Ishikawa (cell line): ENCODE results near the gene SPPL2C.

Source experiments
- CEBPB ChIP-seq: IDR thresholded peaks from 2 replicates; pipeline ENCODE4 v1.6.1; 2012
- CREB1 ChIP-seq: IDR thresholded peaks from 2 replicates; pipeline ENCODE4 v1.6.1; 2012; ENCODE audit warnings: low read depth
- EGR1 ChIP-seq: IDR thresholded peaks from 2 replicates; pipeline ENCODE4 v1.6.1; 2012
- EP300 ChIP-seq: IDR thresholded peaks from 2 replicates; pipeline ENCODE4 v1.6.1; 2012; ENCODE audit warnings: borderline replicate concordance
- FOXM1 ChIP-seq: IDR thresholded peaks from 2 replicates; pipeline ENCODE4 v1.6.1; 2012; ENCODE audit warnings: low read depth, borderline replicate concordance
- NFIC ChIP-seq: IDR thresholded peaks from 2 replicates; pipeline ENCODE4 v1.6.1; 2012
- RAD21 ChIP-seq: IDR thresholded peaks from 2 replicates; pipeline ENCODE4 v1.6.1; 2012; ENCODE audit warnings: low read depth
- TAF1 ChIP-seq: IDR thresholded peaks from 2 replicates; pipeline ENCODE4 v1.6.1; 2012; ENCODE audit warnings: low read depth, mild to moderate bottlenecking
- TCF12 ChIP-seq: IDR thresholded peaks from 2 replicates; pipeline ENCODE4 v1.6.1; 2012; ENCODE audit warnings: low read depth
- TEAD4 ChIP-seq: IDR thresholded peaks from 2 replicates; pipeline ENCODE4 v1.6.1; 2012
- YY1 ChIP-seq: IDR thresholded peaks from 2 replicates; pipeline ENCODE4 v1.6.1; 2012; ENCODE audit warnings: low read depth
- TF ChIP-seq, protein P1 (sequence below): IDR thresholded peaks from 2 replicates; pipeline ENCODE4 v1.6.1; 2012
- TF ChIP-seq, protein P2 (sequence below): IDR thresholded peaks from 2 replicates; pipeline ENCODE4 v1.6.1; 2012; ENCODE audit warnings: low read depth, mild to moderate bottlenecking
- TF ChIP-seq, protein P3 (sequence below): IDR thresholded peaks from 2 replicates; pipeline ENCODE4 v1.6.1; 2012

The SPPL2C gene

DNA sequence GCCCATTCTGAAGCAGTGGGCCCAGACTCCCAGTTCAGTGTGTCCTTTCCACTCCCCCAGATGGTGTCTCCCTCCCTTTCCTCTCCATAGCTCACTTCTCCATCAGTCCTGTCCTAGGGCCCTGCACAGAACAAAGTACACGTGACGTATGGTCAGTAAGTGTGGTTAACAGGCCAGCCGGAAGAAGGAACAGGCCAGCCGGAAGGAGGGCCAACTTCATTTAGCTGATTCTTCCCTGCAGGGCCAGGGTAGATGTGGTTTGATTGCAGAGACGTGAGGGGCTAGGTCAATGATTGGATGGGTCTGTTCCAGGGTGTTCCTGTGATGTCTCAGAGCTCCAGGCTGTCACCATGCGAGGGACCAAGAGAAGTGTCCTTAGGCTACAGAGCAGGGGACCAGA lies 28.9 kb upstream of the SPPL2C start:
- TF ChIP-seq, protein P1, sequence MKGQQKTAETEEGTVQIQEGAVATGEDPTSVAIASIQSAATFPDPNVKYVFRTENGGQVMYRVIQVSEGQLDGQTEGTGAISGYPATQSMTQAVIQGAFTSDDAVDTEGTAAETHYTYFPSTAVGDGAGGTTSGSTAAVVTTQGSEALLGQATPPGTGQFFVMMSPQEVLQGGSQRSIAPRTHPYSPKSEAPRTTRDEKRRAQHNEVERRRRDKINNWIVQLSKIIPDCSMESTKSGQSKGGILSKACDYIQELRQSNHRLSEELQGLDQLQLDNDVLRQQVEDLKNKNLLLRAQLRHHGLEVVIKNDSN, result no peak
- TF ChIP-seq, protein P2, sequence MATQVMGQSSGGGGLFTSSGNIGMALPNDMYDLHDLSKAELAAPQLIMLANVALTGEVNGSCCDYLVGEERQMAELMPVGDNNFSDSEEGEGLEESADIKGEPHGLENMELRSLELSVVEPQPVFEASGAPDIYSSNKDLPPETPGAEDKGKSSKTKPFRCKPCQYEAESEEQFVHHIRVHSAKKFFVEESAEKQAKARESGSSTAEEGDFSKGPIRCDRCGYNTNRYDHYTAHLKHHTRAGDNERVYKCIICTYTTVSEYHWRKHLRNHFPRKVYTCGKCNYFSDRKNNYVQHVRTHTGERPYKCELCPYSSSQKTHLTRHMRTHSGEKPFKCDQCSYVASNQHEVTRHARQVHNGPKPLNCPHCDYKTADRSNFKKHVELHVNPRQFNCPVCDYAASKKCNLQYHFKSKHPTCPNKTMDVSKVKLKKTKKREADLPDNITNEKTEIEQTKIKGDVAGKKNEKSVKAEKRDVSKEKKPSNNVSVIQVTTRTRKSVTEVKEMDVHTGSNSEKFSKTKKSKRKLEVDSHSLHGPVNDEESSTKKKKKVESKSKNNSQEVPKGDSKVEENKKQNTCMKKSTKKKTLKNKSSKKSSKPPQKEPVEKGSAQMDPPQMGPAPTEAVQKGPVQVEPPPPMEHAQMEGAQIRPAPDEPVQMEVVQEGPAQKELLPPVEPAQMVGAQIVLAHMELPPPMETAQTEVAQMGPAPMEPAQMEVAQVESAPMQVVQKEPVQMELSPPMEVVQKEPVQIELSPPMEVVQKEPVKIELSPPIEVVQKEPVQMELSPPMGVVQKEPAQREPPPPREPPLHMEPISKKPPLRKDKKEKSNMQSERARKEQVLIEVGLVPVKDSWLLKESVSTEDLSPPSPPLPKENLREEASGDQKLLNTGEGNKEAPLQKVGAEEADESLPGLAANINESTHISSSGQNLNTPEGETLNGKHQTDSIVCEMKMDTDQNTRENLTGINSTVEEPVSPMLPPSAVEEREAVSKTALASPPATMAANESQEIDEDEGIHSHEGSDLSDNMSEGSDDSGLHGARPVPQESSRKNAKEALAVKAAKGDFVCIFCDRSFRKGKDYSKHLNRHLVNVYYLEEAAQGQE, result no peak
- TF ChIP-seq TEAD4, result no peak
- TF ChIP-seq, protein P3, sequence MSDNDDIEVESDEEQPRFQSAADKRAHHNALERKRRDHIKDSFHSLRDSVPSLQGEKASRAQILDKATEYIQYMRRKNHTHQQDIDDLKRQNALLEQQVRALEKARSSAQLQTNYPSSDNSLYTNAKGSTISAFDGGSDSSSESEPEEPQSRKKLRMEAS, result no peak
- TF ChIP-seq TAF1, result no peak

DNA sequence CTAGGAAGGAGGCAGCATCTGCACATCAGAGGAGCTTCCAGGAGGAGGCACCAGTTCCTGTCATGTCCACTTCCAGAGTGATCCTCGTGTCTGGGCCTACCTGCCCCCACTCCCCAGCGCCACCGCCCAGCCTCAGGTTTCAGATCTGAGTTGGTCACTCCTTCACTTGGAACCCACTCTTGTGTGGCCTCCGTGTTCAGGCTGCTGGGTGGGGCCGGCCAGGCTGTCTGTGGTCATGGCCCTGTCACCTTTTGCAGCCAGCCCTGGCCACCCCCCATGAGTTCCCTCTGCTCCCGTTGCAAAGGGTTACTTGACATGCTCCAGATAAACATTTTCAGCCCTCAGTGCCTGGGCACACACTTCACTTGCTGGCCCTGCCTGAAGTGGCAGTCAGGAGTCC lies 26.6 kb upstream of the SPPL2C start:
- TF ChIP-seq, protein P3, result no peak
- TF ChIP-seq YY1 (no peak), CEBPB (no peak), FOXM1 (no peak), TCF12 (no peak), TAF1 (no peak)
- TF ChIP-seq, protein P2, result no peak

DNA sequence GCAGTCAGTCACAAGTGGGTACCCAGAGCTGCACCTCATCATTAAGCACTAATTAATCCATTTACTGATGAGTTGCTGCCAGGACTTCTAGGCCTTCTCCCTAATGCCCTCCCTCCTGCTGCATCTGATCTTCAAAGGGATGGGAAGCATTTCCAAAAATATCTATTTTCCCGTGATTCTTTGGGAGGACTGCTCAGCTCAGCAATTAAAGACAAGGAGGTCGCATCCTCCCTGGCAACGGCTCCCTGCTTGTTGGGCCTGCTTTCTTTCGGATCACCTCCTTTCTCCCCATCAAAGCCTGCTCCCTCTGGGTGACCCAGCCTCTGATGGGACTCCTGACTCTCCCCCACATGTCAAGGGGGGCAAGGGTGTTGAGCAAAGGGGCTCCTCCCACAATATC lies 26.0 kb upstream of the SPPL2C start:
- TF ChIP-seq, protein P2, result no peak
- no peak for TF ChIP-seq YY1
- TF ChIP-seq RAD21, result no peak
- TF ChIP-seq FOXM1, result no peak

DNA sequence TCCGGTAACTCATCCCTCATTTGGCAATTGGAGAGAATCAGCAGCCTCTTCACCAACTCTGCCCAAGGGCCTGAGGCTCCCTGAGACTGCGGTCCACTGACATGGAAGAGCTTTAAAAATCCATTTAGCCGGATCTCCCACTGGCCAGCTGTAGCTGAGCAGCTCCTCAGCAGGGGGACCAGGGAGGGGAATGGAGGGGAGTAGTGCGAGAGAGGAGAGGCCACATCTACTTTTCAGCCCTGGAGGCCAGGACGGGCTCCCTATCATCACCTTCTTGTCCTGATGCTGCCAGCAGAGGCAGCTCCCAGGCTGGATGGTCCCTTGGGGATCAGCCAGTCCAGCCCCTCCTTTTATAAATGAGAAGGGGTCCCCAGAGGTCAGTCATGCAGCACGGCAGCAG lies 25.0 kb upstream of the SPPL2C start:
- TF ChIP-seq, protein P3, result no peak
- TF ChIP-seq CEBPB (no peak), FOXM1 (no peak), YY1 (no peak), EGR1 (no peak), EP300 (no peak), CREB1 (no peak), NFIC (no peak)
- TF ChIP-seq, protein P2, result no peak
